DND-41 (cell line): Measurements from ENCODE around the gene QSOX1.
A peak's percentile ranks its signal among the peaks of the same experiment; 100 is the strongest.

Experiments used
- ATAC-seq: fragments of 200-7000 bp; cut with Tn5 transposase; 3 replicates; pipeline ENCODE4 v1.9.1; 2021; ENCODE audit warnings: low read depth; ENCODE audit not compliant: insufficient read depth
- DNase-seq: peaks from one replicate; pipeline ENCODE4 v3.0.0-alpha.2; 2020
- H2AFZ ChIP-seq: 2 replicates; pipeline ENCODE4 v1.6.0; 2012; ENCODE audit warnings: low read depth, low read length
- H3K27ac ChIP-seq: 2 replicates; pipeline ENCODE4 v1.5.1; 2012; ENCODE audit warnings: low read length, inconsistent platforms
- H3K27me3 ChIP-seq: fragments of 200-600 bp; sonication (generic); 2 replicates; pipeline ENCODE4 v1.6.0; 2012; ENCODE audit warnings: low read length, mild to moderate bottlenecking, inconsistent platforms; ENCODE audit not compliant: insufficient read depth, poor library complexity
- H3K36me3 ChIP-seq: 2 replicates; pipeline ENCODE4 v1.5.1; 2012; ENCODE audit warnings: low read length, inconsistent platforms; ENCODE audit not compliant: insufficient read depth
- H3K4me1 ChIP-seq: 2 replicates; pipeline ENCODE4 v1.5.1; 2012; ENCODE audit warnings: mild to moderate bottlenecking, low read length; ENCODE audit not compliant: insufficient read depth
- H3K4me2 ChIP-seq: 2 replicates; pipeline ENCODE4 v1.6.0; 2012; ENCODE audit warnings: mild to moderate bottlenecking, moderate library complexity, low read length, inconsistent platforms; ENCODE audit not compliant: insufficient read depth
- H3K4me3 ChIP-seq, 2 experiments: fragments of 200-600 bp in 1 of 2; shearing (Covaris generic) in 1 of 2; 2 replicates each; pipeline ENCODE4 v1.5.1; 2012 to 2016; ENCODE audit warnings: inconsistent platforms in 2 of 2, low read length in 2 of 2, mild to moderate bottlenecking in 2 of 2, low read depth in 1 of 2, moderate library complexity in 1 of 2
- H3K79me2 ChIP-seq: 2 replicates; pipeline ENCODE4 v1.6.0; 2012; ENCODE audit warnings: low read length, inconsistent platforms; ENCODE audit not compliant: insufficient read depth
- H3K9ac ChIP-seq: 2 replicates; pipeline ENCODE4 v1.6.0; 2012; ENCODE audit warnings: low read depth, mild to moderate bottlenecking, inconsistent platforms, low read length, moderate library complexity
- H3K9me3 ChIP-seq: 2 replicates; pipeline ENCODE4 v1.5.1; 2012; ENCODE audit warnings: low read length, moderate library complexity, mild to moderate bottlenecking, inconsistent platforms; ENCODE audit not compliant: insufficient read depth, severe bottlenecking
- H4K20me1 ChIP-seq: 2 replicates; pipeline ENCODE4 v1.6.0; 2012; ENCODE audit warnings: low read length; ENCODE audit not compliant: insufficient read depth
- CTCF ChIP-seq: IDR thresholded peaks from 2 replicates; pipeline ENCODE4 v1.5.1; 2012; ENCODE audit warnings: borderline replicate concordance, low read length, moderate library complexity, mild to moderate bottlenecking; ENCODE audit not compliant: poor library complexity, severe bottlenecking; ENCODE audit errors: extremely low read depth
- EZH2 ChIP-seq: IDR thresholded peaks from 3 replicates; pipeline ENCODE4 v1.6.1; 2012; ENCODE audit warnings: borderline replicate concordance, low read depth, mild to moderate bottlenecking, moderate library complexity, low read length, inconsistent platforms; ENCODE audit not compliant: severe bottlenecking

Gene QSOX1

GRCh38 chr1:180204231-180204630 is 49.6 kb downstream of the QSOX1 start:
- Histone ChIP-seq H3K9ac (no peak overlapping the region), H3K27ac (no peak overlapping the region), H4K20me1 (no peaks in the 10 kb centered on the region)

GRCh38 chr1:180206581-180206980 is 51.9 kb downstream of the QSOX1 start:
- H3K36me3 ChIP-seq: no peaks in the 10 kb centered on the region
- H3K79me2 ChIP-seq: no peaks in the 10 kb centered on the region
- H3K4me1 ChIP-seq: no peaks in the 10 kb centered on the region
- DNase-seq (no peak), ATAC-seq (no peak)
- H3K9me3 ChIP-seq: no peaks in the 10 kb centered on the region
- no peaks in the 10 kb centered on the region for H3K27me3 ChIP-seq
- TF ChIP-seq EZH2 (no peak), CTCF (no peak)
- H3K27ac ChIP-seq: no peak overlapping the region
- H3K4me2 ChIP-seq: no peak overlapping the region
- H4K20me1 ChIP-seq: no peaks in the 10 kb centered on the region
- H3K9ac ChIP-seq: no peak overlapping the region
- no peak overlapping the region for H2AFZ ChIP-seq
- H3K4me3 ChIP-seq: no peak overlapping the region

More at GRCh38 chr1:180204231-180204630, 49.6 kb downstream of the QSOX1 start:
- ATAC-seq (peak; percentile 33; the same call in 1 of the 3 replicates), DNase-seq (no peak)
- H3K4me1 ChIP-seq: no peaks in the 10 kb centered on the region
- H3K79me2 ChIP-seq: no peaks in the 10 kb centered on the region
- no peak for TF ChIP-seq CTCF
- TF ChIP-seq EZH2: no peak
- H3K4me2 ChIP-seq: no peak overlapping the region
- H3K27me3 ChIP-seq: no peaks in the 10 kb centered on the region
- no peaks in the 10 kb centered on the region for H3K36me3 ChIP-seq
- no peak overlapping the region for H3K4me3 ChIP-seq
- no peaks in the 10 kb centered on the region for H3K9me3 ChIP-seq
- peak overlapping the region; percentile 40; the same call in 1 of the 2 replicates for H2AFZ ChIP-seq

- H3K9ac ChIP-seq: no peak overlapping the region
- H2AFZ ChIP-seq: no peak overlapping the region
- no peaks in the 10 kb centered on the region for H3K27me3 ChIP-seq
- TF ChIP-seq EZH2: no peak
- no peak for TF ChIP-seq CTCF
- H3K36me3 ChIP-seq: no peaks in the 10 kb centered on the region
- H3K4me3 ChIP-seq: no peak overlapping the region
- no peak for DNase-seq
- no peak for ATAC-seq
- H3K9me3 ChIP-seq: no peaks in the 10 kb centered on the region
- no peaks in the 10 kb centered on the region for H4K20me1 ChIP-seq
- no peak overlapping the region for H3K27ac ChIP-seq
- H3K4me2 ChIP-seq: no peak overlapping the region
- no peaks in the 10 kb centered on the region for H3K79me2 ChIP-seq
- peaks cover 5% of the 10 kb centered on the region for H3K4me1 ChIP-seq
Observed at GRCh38 chr1:180208264-180208663, 53.6 kb downstream of the QSOX1 start.
